ENCODE results near the gene TSPOAP1. TPM values are rescaled to one million over a fixed set of nuclear protein-coding genes. Genes with fewer than 3 reads are reported as not detected.

The TSPOAP1 gene
- total and polyA plus RNA-seq, 10 of the 15 experiments (the other 5 are each of a cell fraction or from before 2014, with no cell fraction given) = 0.58 to 16.4 (median 4.2) TPM; not detected in 1

DNA sequence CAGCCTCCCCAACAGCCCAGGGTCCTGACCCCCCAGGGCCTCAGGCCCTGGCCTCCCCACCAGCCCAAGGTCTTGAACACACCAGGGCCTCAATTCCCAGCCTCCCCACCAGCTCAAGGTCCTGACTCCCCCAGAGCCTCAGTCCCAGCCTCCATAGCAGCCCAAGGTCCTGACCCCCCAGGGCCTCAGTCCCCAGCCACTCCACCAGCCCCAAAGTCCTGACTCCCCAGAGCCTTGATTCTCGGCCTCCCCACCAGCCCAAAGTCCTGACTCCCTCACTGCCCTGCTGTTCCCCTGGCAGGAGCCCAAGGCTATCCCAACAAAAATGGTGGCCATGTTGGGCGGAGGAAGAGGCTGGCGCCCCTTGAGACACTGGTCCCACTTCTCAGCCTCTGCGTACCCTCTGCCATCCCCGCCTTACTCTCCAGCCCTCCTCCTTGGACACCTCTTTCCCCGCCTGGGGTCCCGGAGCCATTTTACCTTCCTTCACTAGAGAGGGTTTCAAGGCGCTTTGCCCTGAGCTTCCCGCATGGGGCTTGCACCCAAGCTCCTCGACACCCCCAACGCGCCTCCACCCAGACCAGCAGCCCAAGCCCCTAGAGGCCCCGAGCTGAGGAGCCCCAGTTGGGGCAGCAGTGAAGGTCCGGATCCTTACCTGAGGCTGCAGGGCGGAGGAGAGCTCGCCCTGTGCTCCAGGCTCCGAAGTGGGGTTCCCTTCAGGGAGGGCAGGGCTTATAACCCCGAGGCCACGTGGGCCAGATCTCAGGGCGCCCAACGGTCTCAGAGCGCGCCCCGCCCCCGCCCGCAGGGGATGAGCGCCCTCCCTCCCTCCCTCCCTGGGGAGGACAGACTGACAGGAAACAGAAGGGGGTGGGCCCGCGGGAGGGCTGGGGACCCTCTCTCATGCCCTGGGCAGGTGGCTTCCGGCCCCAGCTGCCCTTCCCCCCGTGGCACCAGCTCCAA, 3.5 kb upstream of the TSPOAP1 start (continued):
- TF ChIP-seq, protein P1, sequence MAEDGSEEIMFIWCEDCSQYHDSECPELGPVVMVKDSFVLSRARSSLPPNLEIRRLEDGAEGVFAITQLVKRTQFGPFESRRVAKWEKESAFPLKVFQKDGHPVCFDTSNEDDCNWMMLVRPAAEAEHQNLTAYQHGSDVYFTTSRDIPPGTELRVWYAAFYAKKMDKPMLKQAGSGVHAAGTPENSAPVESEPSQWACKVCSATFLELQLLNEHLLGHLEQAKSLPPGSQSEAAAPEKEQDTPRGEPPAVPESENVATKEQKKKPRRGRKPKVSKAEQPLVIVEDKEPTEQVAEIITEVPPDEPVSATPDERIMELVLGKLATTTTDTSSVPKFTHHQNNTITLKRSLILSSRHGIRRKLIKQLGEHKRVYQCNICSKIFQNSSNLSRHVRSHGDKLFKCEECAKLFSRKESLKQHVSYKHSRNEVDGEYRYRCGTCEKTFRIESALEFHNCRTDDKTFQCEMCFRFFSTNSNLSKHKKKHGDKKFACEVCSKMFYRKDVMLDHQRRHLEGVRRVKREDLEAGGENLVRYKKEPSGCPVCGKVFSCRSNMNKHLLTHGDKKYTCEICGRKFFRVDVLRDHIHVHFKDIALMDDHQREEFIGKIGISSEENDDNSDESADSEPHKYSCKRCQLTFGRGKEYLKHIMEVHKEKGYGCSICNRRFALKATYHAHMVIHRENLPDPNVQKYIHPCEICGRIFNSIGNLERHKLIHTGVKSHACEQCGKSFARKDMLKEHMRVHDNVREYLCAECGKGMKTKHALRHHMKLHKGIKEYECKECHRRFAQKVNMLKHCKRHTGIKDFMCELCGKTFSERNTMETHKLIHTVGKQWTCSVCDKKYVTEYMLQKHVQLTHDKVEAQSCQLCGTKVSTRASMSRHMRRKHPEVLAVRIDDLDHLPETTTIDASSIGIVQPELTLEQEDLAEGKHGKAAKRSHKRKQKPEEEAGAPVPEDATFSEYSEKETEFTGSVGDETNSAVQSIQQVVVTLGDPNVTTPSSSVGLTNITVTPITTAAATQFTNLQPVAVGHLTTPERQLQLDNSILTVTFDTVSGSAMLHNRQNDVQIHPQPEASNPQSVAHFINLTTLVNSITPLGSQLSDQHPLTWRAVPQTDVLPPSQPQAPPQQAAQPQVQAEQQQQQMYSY (CRISPR knock-in tag; IDR thresholded peaks at IDR 0.05) = peak; percentile 86
- no peak for TF ChIP-seq ZZZ3 (IDR thresholded peaks at IDR 0.05; ENCODE audit: control insufficient read depth, insufficient read length, low read depth)
- peak; percentile 85 for TF ChIP-seq PAX5 (IDR thresholded peaks at IDR 0.05; ENCODE audit: borderline replicate concordance, low read depth, low read length)
- no peak for TF ChIP-seq RFX5 (IDR thresholded peaks at IDR 0.05; ENCODE audit: low read depth, low read length)
- TF ChIP-seq, protein P2, sequence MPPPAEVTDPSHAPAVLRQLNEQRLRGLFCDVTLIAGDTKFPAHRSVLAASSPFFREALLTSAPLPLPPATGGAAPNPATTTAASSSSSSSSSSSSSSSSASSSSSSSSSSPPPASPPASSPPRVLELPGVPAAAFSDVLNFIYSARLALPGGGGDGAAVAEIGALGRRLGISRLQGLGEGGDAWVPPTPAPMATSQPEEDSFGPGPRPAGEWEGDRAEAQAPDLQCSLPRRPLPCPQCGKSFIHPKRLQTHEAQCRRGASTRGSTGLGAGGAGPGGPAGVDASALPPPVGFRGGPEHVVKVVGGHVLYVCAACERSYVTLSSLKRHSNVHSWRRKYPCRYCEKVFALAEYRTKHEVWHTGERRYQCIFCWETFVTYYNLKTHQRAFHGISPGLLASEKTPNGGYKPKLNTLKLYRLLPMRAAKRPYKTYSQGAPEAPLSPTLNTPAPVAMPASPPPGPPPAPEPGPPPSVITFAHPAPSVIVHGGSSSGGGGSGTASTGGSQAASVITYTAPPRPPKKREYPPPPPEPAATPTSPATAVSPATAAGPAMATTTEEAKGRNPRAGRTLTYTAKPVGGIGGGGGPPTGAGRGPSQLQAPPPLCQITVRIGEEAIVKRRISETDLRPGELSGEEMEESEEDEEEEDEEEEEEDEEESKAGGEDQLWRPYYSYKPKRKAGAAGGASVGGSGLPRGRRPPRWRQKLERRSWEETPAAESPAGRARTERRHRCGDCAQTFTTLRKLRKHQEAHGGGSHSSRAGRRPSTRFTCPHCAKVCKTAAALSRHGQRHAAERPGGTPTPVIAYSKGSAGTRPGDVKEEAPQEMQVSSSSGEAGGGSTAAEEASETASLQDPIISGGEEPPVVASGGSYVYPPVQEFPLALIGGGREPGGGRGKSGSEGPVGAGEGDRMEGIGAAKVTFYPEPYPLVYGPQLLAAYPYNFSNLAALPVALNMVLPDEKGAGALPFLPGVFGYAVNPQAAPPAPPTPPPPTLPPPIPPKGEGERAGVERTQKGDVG (CRISPR knock-in tag; IDR thresholded peaks at IDR 0.05) = peak; percentile 80; the same call in 1 of the 2 replicates
- TF ChIP-seq YY1 (IDR thresholded peaks at IDR 0.05; ENCODE audit: low read depth, low read length) = peak; percentile 74; the same call in 1 of the 2 replicates
- TF ChIP-seq, protein P3, sequence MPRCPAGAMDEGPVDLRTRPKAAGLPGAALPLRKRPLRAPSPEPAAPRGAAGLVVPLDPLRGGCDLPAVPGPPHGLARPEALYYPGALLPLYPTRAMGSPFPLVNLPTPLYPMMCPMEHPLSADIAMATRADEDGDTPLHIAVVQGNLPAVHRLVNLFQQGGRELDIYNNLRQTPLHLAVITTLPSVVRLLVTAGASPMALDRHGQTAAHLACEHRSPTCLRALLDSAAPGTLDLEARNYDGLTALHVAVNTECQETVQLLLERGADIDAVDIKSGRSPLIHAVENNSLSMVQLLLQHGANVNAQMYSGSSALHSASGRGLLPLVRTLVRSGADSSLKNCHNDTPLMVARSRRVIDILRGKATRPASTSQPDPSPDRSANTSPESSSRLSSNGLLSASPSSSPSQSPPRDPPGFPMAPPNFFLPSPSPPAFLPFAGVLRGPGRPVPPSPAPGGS (IDR thresholded peaks at IDR 0.05; ENCODE audit: borderline replicate concordance, insufficient read depth, low read depth, low read length, poor library complexity, severe bottlenecking) = peak; percentile 84
- peak; percentile 99 for TF ChIP-seq LARP7 (IDR thresholded peaks at IDR 0.05)
- peak; percentile 100 for TF ChIP-seq SMAD5 (IDR thresholded peaks at IDR 0.05; ENCODE audit: low read depth)
- TF ChIP-seq KAT2A (conservative IDR thresholded peaks at IDR 0.05; ENCODE audit: control insufficient read depth, low read depth, low read length) = no peak
- TF ChIP-seq, protein P4, sequence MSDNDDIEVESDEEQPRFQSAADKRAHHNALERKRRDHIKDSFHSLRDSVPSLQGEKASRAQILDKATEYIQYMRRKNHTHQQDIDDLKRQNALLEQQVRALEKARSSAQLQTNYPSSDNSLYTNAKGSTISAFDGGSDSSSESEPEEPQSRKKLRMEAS (IDR thresholded peaks at IDR 0.05; ENCODE audit: low read depth, low read length) = 0 out of 2 replicates have a peak, but pooled peaks have one; percentile 52
- TF ChIP-seq, protein P5, sequence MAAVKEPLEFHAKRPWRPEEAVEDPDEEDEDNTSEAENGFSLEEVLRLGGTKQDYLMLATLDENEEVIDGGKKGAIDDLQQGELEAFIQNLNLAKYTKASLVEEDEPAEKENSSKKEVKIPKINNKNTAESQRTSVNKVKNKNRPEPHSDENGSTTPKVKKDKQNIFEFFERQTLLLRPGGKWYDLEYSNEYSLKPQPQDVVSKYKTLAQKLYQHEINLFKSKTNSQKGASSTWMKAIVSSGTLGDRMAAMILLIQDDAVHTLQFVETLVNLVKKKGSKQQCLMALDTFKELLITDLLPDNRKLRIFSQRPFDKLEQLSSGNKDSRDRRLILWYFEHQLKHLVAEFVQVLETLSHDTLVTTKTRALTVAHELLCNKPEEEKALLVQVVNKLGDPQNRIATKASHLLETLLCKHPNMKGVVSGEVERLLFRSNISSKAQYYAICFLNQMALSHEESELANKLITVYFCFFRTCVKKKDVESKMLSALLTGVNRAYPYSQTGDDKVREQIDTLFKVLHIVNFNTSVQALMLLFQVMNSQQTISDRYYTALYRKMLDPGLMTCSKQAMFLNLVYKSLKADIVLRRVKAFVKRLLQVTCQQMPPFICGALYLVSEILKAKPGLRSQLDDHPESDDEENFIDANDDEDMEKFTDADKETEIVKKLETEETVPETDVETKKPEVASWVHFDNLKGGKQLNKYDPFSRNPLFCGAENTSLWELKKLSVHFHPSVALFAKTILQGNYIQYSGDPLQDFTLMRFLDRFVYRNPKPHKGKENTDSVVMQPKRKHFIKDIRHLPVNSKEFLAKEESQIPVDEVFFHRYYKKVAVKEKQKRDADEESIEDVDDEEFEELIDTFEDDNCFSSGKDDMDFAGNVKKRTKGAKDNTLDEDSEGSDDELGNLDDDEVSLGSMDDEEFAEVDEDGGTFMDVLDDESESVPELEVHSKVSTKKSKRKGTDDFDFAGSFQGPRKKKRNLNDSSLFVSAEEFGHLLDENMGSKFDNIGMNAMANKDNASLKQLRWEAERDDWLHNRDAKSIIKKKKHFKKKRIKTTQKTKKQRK (IDR thresholded peaks at IDR 0.05; ENCODE audit: low read depth, low read length) = no peak; the same call in 1 of the 2 replicates
- peak; percentile 95; the same call in 1 of the 2 replicates for TF ChIP-seq TCF3 (IDR thresholded peaks at IDR 0.05; ENCODE audit: borderline replicate concordance, insufficient read depth, low read depth, low read length)
- 0 out of 2 replicates have a peak, but pooled peaks have one; percentile 14 for TF ChIP-seq ZNF24 (IDR thresholded peaks at IDR 0.05)
- peak; percentile 94 for TF ChIP-seq HDAC6 (IDR thresholded peaks at IDR 0.05; ENCODE audit: unreplicated experiment)

All from GM12878 (cell line).